Right renal pelvis (tissue), 4 donors: ENCODE data around the gene RTP2. TPM values are rescaled to one million over a fixed set of nuclear protein-coding genes. Genes with fewer than 3 reads are reported as not detected.

ENCODE experiments used
- DNase-seq, 4 donors: peaks; one replicate each; pipeline ENCODE4 v3.0.0-alpha.2; 2013; ENCODE audit warnings: low read depth in 4 of 4, low spot score in 3 of 4, missing footprints in 1 of 4
- polyA plus RNA-seq, 4 donors: library from polyadenylated mRNA; unstranded; fragments of 120-200 nt; gene quantifications; one replicate each; pipeline ENCODE4 v1.2.1, GENCODE V29; 2013; ENCODE audit not compliant: insufficient read length in 4 of 4

Gene RTP2, protein sequence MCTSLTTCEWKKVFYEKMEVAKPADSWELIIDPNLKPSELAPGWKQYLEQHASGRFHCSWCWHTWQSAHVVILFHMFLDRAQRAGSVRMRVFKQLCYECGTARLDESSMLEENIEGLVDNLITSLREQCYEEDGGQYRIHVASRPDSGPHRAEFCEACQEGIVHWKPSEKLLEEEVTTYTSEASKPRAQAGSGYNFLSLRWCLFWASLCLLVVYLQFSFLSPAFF
- polyA plus RNA-seq: not detected

DNA sequence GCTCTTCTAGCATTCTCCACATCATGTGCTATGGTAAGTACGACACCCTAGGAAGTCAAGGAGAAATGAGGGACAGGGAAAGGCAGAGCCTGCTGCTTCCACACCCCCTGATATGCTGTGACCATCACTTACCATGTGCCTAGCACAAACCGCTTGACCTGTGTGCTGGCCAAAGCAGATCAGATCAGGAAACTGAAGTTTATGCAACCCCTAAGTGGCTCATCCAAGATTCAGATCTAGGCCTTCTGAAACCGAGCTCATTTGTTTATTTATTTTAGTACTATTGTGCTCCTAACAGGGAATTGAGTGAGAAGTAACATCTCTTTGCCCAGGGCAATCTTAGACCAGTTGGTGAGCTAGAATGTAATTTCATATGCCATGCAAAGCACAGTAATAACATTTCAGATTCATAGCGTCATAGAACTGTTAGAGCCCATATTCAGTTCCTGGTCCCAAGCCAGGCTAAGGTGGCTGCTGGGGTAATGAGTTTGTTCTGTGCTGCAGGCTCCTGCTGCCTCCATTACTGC, at the start of gene RTP2:
Gene RTP2 (minus strand): TSS at position 51 of the 527 bp plus-strand sequence. CDS start 429 bp downstream, outside the sequence.
- DNase-seq: no peak

DNA sequence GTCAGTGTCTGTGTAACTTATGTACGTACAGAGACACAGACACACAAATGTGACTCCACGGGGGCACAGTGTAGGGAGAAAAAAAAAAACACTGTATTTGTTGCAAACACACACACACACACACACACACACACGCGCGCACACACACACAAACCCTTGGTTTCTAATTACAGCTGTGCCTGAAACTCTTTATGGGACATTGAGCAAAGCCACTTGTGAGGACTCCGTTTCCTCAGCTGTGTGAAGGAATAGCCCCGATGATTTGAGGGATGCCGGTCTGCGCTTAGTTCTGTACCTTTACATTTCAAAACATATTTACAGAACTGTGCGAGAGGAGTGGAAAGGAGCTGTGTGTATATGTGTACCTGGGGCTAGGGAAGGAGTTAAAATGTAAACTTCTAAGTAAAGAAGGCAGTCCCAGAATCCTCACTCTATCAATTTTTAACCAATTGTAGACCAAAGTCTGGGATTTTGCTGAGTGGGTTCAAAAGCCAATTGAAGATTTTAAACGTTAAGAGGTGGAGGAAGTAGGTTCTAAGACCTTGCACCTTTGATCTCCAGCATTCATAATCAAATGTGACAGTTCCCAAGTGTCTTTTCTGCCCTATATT, 48.3 kb upstream of the RTP2 start:
- DNase-seq: no peak

- DNase-seq: peak in 1 of 4 donors; percentile 78
These were observed 47.7 kb upstream of the RTP2 start for GRCh38 chr3:187750006-187750512.

DNA sequence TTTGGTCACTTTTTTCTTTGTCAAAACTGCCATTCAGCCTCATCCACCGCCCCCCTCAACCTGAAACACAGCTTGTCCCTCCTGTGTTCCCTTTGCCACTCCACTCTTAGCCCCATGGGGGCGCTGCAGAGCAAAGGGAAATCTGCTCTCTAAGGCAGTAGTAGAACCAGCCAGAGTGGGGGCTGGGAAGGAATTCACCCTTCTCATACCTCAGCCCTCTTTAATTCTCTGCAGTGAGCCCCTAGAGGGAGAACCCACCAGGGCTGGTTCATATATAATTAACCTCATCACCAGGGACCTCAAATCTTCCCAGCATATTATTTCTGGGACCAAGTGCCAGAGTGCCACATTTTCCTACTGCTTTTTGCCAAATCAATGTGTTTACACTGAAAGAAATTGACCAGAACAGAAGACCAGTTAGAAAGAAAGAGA, 45.7 kb upstream of the RTP2 start:
- peak in 2 of 4 donors; percentile 92 to 93 for DNase-seq

DNA sequence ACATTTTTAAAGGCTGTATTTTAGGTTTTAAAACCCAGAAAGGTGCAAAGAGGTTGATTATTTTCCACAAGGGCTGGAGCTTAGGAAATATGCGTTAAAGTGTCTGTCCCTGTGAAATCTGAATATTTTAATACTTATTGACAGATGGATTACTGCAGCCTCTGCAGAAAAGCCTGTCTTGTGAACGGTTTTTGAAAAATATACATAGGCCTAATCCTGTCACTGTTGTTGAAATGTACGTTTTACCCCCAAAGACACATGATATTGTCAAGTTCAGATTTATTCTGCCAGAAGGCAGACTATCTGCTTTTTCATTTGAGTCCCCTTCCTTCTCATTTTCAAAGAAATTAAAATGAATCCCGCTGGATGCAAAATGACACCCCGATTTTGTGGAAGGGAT, 45.1 kb upstream of the RTP2 start:
- no peak for DNase-seq

DNA sequence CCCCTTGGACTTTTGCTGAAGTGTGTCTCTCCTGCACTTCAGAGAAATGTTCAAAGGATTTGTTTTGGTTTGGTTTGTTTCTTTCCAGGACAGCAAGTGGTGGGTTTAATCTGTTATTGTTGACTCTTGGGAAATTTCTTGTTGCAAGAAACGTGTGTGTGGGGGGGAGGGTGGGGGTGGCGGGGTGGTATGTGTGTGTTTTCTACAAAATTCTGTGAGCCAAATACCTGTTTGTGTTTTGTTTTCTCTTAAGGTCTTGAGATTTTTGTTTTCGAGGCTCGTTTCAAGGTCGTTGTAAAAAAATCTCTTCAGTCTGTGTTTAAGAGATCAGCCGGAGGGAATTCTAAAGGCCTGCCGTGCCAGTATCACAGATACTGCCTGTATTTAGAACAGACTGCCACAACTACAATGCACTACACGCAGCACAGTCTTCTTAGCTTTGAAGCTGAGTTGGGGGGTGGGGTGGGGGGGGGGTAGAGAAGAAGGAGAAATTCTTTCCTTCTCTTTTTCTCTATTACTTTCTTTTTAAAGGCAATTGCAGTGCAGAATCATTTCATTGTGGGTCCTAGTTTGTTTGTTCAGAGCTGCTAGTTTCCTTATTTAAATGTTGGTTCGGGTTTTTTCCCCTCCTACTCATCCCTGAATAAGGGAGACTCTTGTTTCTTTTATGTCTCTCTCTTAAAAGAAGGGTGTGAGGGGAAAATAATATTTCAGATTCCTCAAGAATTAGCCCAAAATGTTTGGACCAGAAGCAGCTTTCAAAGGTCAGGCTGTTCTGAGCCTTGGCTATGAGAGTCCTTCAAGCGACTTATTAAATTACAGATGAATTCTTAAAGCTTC, 44.3 kb upstream of the RTP2 start:
- DNase-seq: no peak

DNA sequence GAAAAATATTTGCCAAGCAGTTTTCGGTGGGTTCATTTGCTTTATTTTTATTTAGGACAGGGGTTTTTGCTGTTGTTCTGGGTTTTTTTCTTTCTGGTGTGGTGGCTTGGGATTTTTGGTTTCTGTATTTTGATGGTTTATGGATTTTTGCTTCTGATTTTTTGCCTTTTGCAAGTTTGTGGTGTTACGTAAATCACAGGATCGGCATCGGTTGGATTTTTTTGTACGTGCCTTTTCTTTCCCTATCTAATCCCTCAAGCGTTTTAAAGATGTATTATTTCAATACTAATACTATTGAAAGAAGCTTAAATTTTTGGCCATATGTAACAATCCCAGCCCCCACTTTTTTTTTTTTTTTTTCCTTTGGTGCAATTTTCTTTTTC, 43.7 kb upstream of the RTP2 start:
- no peak for DNase-seq

DNA sequence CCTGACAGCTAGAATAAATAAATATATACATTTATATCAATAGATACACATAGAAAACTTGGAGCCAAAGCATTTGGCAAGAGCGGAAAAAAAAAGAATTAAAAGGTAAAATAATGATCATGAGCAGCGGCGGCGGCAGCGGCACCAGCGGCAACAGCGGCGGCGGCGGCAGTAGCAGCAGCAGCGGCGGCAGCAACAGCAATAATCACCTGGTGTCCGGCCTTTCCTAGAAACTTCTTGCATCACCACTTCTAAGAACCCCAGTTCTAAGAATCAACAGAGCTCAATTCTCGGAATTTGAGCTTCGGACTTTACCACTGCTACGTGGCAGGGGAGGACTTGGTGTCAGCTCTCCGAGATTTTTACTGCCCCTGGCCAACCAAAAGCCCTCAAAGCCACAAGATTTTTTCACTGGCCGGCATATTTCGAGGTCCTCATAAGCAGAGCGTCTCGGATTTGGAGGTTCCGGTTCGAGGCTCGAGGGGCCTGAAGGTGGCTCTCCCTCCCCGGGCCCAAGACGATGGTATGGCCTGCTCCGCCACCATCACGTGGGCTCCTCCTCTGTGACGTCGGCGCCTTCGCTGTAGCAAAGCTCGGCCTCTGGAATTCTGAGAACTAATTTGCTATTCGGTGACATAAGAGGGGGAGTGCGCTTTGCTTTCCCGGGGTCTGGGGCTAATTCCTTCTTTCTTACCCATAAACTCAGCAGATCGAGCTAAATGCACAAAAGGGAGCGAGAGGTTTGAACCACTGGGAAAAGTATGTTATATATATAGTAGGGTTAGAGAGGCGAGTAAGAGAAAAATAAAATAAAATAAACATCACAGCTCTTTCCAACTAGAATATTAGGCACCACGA, 43.1 kb upstream of the RTP2 start, which contains the start of gene BCL6:
Gene BCL6 (minus strand): TSS at position 268 of the 858 bp plus-strand sequence. CDS start 11,775 bp downstream, outside the sequence.
- DNase-seq: peak in 3 of 4 donors; percentile 97 to 98 (median 98)

DNA sequence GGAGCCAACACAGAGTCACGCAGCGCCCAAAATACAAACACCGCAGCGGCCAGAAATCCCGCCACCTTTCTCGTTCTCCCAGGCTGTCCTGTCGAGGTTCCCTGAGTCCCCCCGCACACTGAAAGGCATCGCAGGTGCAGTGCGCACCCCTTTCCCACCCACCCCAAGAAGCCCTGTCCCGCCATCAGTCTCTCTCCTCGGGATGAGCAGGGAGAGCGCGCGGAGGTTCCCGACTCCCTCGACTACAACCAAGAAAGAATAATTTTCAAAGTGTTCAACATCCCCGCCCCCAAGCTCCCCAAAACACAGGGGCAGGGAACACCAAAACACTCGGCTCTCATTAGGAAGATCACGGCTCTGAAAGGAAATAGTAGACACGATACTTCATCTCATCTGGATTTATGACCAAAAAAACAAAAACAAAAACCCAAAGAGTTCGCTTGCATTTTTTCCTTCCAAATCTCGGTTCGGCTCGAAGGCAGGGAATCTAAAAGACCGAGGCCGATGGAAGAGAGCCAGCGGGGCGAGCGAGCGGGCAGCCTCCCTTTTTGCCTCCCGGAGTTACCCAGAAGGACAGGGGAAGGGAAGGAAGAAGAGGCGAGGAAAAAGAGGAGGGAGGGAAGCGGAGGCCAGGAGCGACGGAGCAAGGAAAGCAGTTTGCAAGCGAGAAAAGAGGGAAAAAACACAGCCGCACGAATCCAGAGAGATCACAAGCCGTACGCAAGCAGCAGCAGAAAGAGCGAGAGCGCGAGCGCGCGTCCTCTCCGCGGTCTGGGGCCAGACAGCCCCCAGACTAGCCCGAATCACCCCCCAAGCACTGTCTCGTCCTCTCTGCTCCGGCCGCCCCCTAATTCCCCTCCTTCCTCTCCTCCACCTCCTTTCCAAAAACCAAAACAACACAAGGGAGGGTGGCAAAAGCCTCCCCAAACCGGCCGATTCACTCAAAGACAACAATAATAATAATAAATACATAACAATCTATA, 42.1 kb upstream of the RTP2 start:
- DNase-seq: no peak

GRCh38 chr3:187743195-187744141, 41.1 kb upstream of the RTP2 start:
- no peak for DNase-seq

GRCh38 chr3:187742351-187743171, 40.2 kb upstream of the RTP2 start:
- no peak for DNase-seq

DNA sequence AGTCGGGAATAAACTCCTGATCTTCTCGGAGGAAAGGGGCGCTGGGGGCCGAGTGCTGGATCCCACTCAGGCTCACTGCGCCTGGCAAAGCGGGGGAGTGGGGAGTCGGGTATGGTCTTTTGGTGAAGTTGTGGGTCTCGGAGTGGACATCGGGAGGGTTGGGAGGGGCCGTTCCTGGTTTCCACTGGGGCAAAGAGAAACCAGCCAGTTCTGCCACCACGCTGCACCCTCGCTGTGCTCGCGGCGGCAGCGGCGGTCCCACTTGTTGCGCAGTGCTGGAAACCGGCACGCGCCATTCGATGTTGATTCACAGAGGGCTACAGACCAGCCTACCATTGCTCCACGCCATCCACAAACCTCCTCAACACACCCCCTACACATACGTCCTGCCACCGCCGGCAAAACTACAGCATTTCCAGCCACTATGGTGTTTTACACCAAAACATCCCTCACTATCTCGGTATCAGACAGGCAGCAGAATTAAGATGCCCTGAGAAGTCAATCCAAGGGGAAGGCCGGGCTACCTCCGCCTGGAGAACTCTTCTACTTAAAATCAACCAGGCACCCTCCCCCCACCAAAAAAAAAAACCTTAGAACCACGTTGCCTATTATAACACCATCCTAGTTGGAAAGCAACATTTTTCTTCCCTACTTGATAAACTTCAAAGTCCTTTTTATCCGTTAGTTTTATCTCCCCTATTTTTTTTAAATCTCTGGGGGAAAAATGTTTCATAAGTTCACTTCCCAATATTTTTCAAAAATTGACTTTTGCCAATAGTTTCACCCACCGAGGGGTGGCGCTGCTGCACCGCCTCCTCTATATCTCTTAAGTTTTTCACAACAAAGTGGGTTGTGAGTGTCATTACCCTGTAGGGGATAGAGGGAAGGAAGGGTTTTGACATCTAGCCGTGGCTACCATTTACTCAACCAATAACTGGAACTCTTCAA, 39.3 kb upstream of the RTP2 start:
- no peak for DNase-seq

DNA sequence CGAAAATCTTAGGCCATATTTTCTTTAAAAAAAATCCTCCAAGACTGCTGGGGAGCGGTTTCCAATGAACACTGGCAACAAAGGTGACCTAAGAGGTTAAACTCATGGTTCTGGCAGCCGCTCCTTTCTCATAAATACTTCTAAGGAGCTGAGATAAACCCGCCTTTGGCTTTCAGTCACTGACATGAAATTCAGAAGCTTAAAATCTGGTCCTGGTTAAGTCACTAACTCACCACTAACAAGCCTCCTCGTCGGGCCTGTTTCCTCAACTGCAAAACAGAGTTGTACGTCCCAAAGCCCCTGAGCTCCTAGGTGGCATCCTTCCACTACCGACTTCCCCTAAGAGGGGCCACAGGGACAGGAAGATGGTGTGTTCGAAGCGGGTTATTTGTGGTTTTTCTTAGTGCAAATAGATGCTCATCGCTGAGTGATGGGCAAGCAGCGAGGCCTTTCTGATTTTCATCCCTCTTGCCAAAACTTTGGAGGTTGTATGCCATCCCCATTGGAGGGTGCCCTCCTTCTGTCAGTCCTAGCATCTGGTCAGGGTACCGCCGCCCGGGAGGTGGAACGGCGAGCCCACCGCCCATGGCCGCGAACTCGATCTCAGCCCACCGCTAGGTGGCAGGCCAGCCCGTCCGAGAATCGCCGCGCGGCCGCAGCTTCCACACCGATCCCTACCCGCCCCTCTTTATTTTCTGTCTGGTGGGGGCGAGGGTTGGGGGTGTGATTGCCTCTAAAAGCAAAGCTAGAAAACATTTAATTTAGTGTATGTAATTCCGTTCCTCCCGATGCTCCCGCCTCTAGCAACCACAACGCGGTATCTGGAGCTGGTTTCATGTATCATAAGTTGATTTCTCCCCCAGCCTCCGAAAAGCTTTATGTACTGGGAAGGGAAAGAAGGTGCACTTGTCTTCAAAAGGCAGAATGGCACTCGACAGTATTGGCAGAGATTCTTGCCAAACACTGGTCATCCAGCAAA, 38.4 kb upstream of the RTP2 start:
- DNase-seq: no peak

DNA sequence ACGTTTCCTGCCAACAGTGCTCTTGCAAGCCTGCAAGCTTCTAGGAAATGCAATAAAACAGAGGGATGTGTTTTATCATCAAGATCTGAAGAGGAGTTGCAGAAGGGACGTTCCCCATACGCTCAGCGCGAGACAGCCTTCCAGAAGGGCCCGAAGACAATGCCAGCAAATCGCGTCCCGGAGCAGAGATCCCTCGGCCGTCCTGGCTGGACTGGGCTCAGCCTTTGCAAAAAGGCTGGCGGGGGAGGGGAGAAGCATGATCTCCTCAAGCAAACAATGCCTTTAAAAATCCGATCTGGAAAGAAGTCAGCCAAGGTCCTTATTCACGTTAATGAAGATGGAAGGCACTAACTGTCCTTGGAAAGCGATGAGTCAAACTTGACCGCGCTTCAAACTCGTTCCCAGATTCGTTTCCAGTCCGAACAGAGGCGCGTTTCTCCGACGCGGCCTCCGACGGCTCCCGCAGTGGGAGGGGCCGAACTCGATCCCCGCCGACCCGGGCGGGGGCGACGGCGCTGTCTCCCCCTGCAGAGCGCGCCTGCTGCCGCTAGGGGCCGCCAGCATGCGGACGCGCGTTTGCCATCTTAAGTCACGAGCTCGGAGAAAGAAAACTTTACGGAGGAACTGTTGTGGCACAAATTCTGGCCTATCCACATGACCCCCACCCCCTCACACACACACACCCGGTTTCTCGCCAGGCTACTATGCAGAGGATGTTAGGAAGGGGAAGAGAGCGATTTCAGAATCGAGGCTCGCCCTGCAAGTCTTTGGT, 37.4 kb upstream of the RTP2 start:
- DNase-seq: peak in 1 of 4 donors; percentile 81
